H1 (cell line): ENCODE results near the gene P3H2. TPM values are rescaled to one million over a fixed set of nuclear protein-coding genes. Genes with fewer than 3 reads are reported as not detected.

Experiments
- CTCF ChIA-PET: fragments of 300-600 bp; sonication (Branson Sonifier 250); formaldehyde crosslinking; loops from one replicate; lab custom pipeline; 2021; ENCODE audit not compliant: partially characterized antibody; lab: Charles Lee
- POLR2A ChIA-PET: fragments of 300-600 bp; sonication (Branson Sonifier 250); formaldehyde crosslinking; loops from one replicate; lab custom pipeline; 2021; ENCODE audit warnings: inconsistent platforms; ENCODE audit not compliant: partially characterized antibody; lab: Charles Lee
- DNase-seq, 2 experiments: peaks; one replicate each; pipeline versions ENCODE4 v3.0.0 to v3.0.0-alpha.2; 2010 to 2022; ENCODE audit warnings: low spot score in 2 of 2, low read depth in 1 of 2, mixed read lengths in 1 of 2
- FAIRE-seq: peaks from 2 replicates; lab custom pipeline; 2011; peaks lifted over from hg19 to GRCh38; lab: Jason Lieb, UNC
- H2AFZ ChIP-seq: 2 replicates; pipeline ENCODE4 v1.8.1; 2012; ENCODE audit warnings: low read length, inconsistent platforms
- H2AK5ac ChIP-seq: 2 replicates; pipeline ENCODE4 v1.6.1; 2013; ENCODE audit warnings: low read depth, low read length
- H2BK120ac ChIP-seq: replicated peaks from 2 replicates; pipeline ENCODE3; 2013; ENCODE audit warnings: low read depth, low read length, inconsistent platforms
- H2BK12ac ChIP-seq: 2 replicates; pipeline ENCODE4 v1.6.1; 2013; ENCODE audit warnings: low read depth, low read length
- H2BK15ac ChIP-seq: 2 replicates; pipeline ENCODE4 v1.6.1; 2013; ENCODE audit warnings: low read length
- H2BK20ac ChIP-seq: 2 replicates; pipeline ENCODE4 v1.6.1; 2013; ENCODE audit warnings: low read length
- H2BK5ac ChIP-seq: 2 replicates; pipeline ENCODE4 v1.6.1; 2013; ENCODE audit warnings: low read depth, low read length
- H3K14ac ChIP-seq: 2 replicates; pipeline ENCODE4 v1.6.1; 2013; ENCODE audit warnings: inconsistent platforms; ENCODE audit not compliant: insufficient read length
- H3K18ac ChIP-seq: 2 replicates; pipeline ENCODE4 v1.6.1; 2013; ENCODE audit warnings: low read length; ENCODE audit errors: extremely low read depth
- H3K23ac ChIP-seq: 2 replicates; pipeline ENCODE4 v1.6.1; 2013; ENCODE audit warnings: inconsistent platforms; ENCODE audit not compliant: insufficient read length
- H3K23me2 ChIP-seq: 2 replicates; pipeline ENCODE4 v1.6.1; 2013; ENCODE audit warnings: low read depth, low read length
- H3K27ac ChIP-seq: 2 replicates; pipeline ENCODE4 v1.6.1; 2011; ENCODE audit warnings: low read depth, low read length, inconsistent platforms
- H3K27me3 ChIP-seq, 4 experiments: replicated peaks in 1 of 4; 1 replicate in 1 of 4; 2 replicates in 3 of 4; pipeline versions ENCODE4 v1.6.1 to v1.8.1; 2011 to 2013; ENCODE audit warnings: low read length in 3 of 4, mild to moderate bottlenecking in 3 of 4, inconsistent platforms in 2 of 4, mixed read lengths in 2 of 4, moderate library complexity in 1 of 4; ENCODE audit not compliant: control insufficient read depth in 3 of 4, insufficient read depth in 3 of 4; ENCODE audit errors: extremely low read depth in 1 of 4
- H3K36me3 ChIP-seq, 4 experiments: 2 replicates each; pipeline versions ENCODE4 v1.6.1 to v1.8.1; 2011 to 2013; ENCODE audit warnings: mild to moderate bottlenecking in 4 of 4, low read length in 3 of 4, moderate library complexity in 2 of 4, control low read depth in 1 of 4, inconsistent platforms in 1 of 4; ENCODE audit not compliant: insufficient read depth in 4 of 4, control insufficient read depth in 2 of 4
- H3K4ac ChIP-seq: replicated peaks from 2 replicates; pipeline ENCODE3; 2013; ENCODE audit warnings: low read length, low read depth, mixed read lengths, inconsistent platforms; ENCODE audit not compliant: insufficient read length
- H3K4me1 ChIP-seq, 4 experiments: replicated peaks in 1 of 4; 1 replicate in 1 of 4; 2 replicates in 3 of 4; pipeline versions ENCODE4 v1.6.1 to v1.8.1; 2011 to 2013; ENCODE audit warnings: low read length in 3 of 4, inconsistent platforms in 2 of 4, mixed read lengths in 1 of 4; ENCODE audit not compliant: insufficient read depth in 4 of 4, control insufficient read depth in 3 of 4
- H3K4me2 ChIP-seq, 2 experiments: 2 replicates each; pipeline versions ENCODE4 v1.6.1 to v1.8.1; 2011 to 2013; ENCODE audit warnings: low read depth in 2 of 2, low read length in 2 of 2, control low read depth in 1 of 2, inconsistent platforms in 1 of 2, mild to moderate bottlenecking in 1 of 2; ENCODE audit not compliant: insufficient read depth in 1 of 2
- H3K4me3 ChIP-seq, 4 experiments: fragments of 200-600, 300-600 bp in 1 of 4; sonication (generic), shearing (Covaris generic), sonication (Bioruptor Twin) in 1 of 4; 2 replicates each; pipeline versions ENCODE4 v1.5.1 to v1.8.1; 2011 to 2016; ENCODE audit warnings: low read length in 4 of 4, low read depth in 3 of 4, control low read depth in 2 of 4, inconsistent platforms in 2 of 4, mild to moderate bottlenecking in 2 of 4, mixed read lengths in 1 of 4, moderate library complexity in 1 of 4; ENCODE audit not compliant: insufficient read depth in 2 of 4; ENCODE audit errors: extremely low read depth in 1 of 4
- H3K56ac ChIP-seq: replicated peaks from 2 replicates; pipeline ENCODE3; 2013; ENCODE audit warnings: low read depth, mild to moderate bottlenecking, mixed read lengths, low read length, inconsistent platforms; ENCODE audit not compliant: insufficient read length
- H3K79me1 ChIP-seq: 2 replicates; pipeline ENCODE4 v1.6.1; 2013; ENCODE audit warnings: low read depth, low read length, control low read depth
- H3K79me2 ChIP-seq, 2 experiments: 2 replicates each; pipeline versions ENCODE4 v1.6.1 to v1.8.1; 2012 to 2013; ENCODE audit warnings: low read length in 2 of 2, mild to moderate bottlenecking in 2 of 2, inconsistent platforms in 1 of 2; ENCODE audit not compliant: insufficient read depth in 2 of 2, control insufficient read depth in 1 of 2
- H3K9ac ChIP-seq, 4 experiments: replicated peaks in 1 of 4; 1 replicate in 1 of 4; 2 replicates in 3 of 4; pipeline versions ENCODE4 v1.6.1 to v1.8.1; 2011 to 2013; ENCODE audit warnings: low read depth in 3 of 4, low read length in 3 of 4, control low read depth in 2 of 4, mild to moderate bottlenecking in 2 of 4, moderate library complexity in 2 of 4, inconsistent platforms in 1 of 4; ENCODE audit errors: extremely low read depth in 1 of 4
- H3K9me3 ChIP-seq, 2 experiments: 2 replicates each; pipeline versions ENCODE4 v1.6.1 to v1.8.1; 2012 to 2013; ENCODE audit warnings: mild to moderate bottlenecking in 2 of 2, moderate library complexity in 2 of 2, control low read depth in 1 of 2, inconsistent platforms in 1 of 2, low read depth in 1 of 2, low read length in 1 of 2, mixed read lengths in 1 of 2; ENCODE audit not compliant: insufficient read depth in 2 of 2
- H4K20me1 ChIP-seq, 2 experiments: replicated peaks in 1 of 2; 2 replicates each; pipeline versions ENCODE3 to v1.8.1; 2011 to 2013; ENCODE audit warnings: inconsistent platforms in 2 of 2, low read length in 2 of 2, mild to moderate bottlenecking in 1 of 2; ENCODE audit not compliant: insufficient read depth in 2 of 2, control insufficient read depth in 1 of 2
- H4K5ac ChIP-seq: 2 replicates; pipeline ENCODE4 v1.6.1; 2013; ENCODE audit warnings: low read length, low read depth, mixed read lengths, inconsistent platforms; ENCODE audit not compliant: insufficient read length
- H4K8ac ChIP-seq: 2 replicates; pipeline ENCODE4 v1.8.0; 2013; ENCODE audit warnings: mild to moderate bottlenecking, moderate library complexity, low read length, inconsistent platforms; ENCODE audit not compliant: insufficient read depth; ENCODE audit errors: extremely low read depth
- H4K91ac ChIP-seq: replicated peaks from 2 replicates; pipeline ENCODE3; 2013; ENCODE audit warnings: low read length, mixed read lengths, inconsistent platforms; ENCODE audit not compliant: insufficient read length
- FOSL1 ChIP-seq: IDR thresholded peaks from 2 replicates; pipeline ENCODE4 v1.6.1; 2011; ENCODE audit warnings: mild to moderate bottlenecking, low read depth, low read length, moderate library complexity; ENCODE audit not compliant: insufficient read depth
- HDAC2 ChIP-seq, 2 experiments: fragments of 300-600 bp in 1 of 2; sonication (generic) in 1 of 2; IDR thresholded peaks; 2 replicates each; pipeline ENCODE4 v1.6.1; 2011 to 2012; ENCODE audit warnings: low read depth in 2 of 2, low read length in 2 of 2, mild to moderate bottlenecking in 2 of 2, moderate library complexity in 2 of 2, borderline replicate concordance in 1 of 2, inconsistent platforms in 1 of 2
- RNF2 ChIP-seq: fragments of 200-900, 300-1000 bp; sonication (generic); IDR thresholded peaks from 2 replicates; pipeline ENCODE4 v1.7.1; 2016; ENCODE audit warnings: borderline replicate concordance, low read depth, mild to moderate bottlenecking, antibody characterized with exemption, low read length; ENCODE audit not compliant: poor library complexity, severe bottlenecking; ENCODE audit errors: missing control alignments
- WGBS, 2 experiments: shearing (Covaris generic) in 1 of 2; methylation state at CpG; one replicate each; pipeline versions ENCODE4 v1.1.6 to v1.1.7; 2013 to 2015; ENCODE audit warnings: low lambda C conversion rate in 2 of 2, mixed read lengths in 2 of 2, inconsistent platforms in 1 of 2, low coverage in 1 of 2, missing lambda C conversion rate in 1 of 2; ENCODE audit not compliant: insufficient replicate concordance in 2 of 2, insufficient coverage in 1 of 2, insufficient read length in 1 of 2; ENCODE audit errors: extremely low coverage in 1 of 2, missing lambda C conversion rate in 1 of 2; 5-methylcytosine and 5-hydroxymethylcytosine counted together
- polyA plus RNA-seq, 7 experiments: library from polyadenylated mRNA; depleted of rRNA in 3 of 7; stranded (reverse) in 5 of 7; unstranded in 2 of 7; fragments of >200 nt in 5 of 7; fragments of 200-250 nt in 2 of 7; gene quantifications; 1 replicate in 5 of 7; 2 replicates in 1 of 7; 4 replicates in 1 of 7; pipeline versions ENCODE4 v1.2.1 to v1.2.3, GENCODE V29; 2011 to 2013; ENCODE audit warnings: missing spikeins in 2 of 7, mixed read lengths in 2 of 7
- total RNA-seq: library from RNA; stranded (reverse); fragmentation: NEBNext Ultra II Directional; extraction: Animal tissue kit (Norgen Biotek cat#: 25700); gene quantifications from 2 replicates; pipeline ENCODE4 v1.2.1, GENCODE V29; 2021
- TF ChIP-seq, protein P1 (sequence below): IDR thresholded peaks from 2 replicates; pipeline ENCODE4 v1.6.1; 2012; ENCODE audit warnings: inconsistent platforms

Gene P3H2
- total and polyA plus RNA-seq, 2 of the 8 experiments (the other 6 are each of a cell fraction or from before 2014, with no cell fraction given): 40.5 to 60.4 TPM

DNA sequence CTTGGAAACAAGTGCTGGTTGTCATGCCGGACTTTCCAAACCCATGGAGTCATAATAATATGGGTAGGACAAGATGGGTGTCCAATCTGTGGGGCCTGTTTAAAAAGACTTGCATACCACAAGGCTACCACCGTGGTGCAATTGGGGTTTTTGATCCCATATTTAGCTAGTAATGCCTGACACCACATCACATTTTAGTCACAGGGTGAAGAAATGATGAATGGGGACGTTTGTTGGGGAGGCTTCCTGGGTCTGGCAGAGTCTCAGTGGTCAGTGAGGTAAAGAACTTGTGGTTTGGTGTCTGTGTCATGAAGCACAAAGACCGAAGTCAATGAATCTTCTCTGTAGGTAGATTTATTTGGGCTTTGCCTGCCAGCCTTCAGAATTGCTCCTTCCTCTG is 31.0 kb downstream of the P3H2 start:
- Histone ChIP-seq H3K4me1 (peaks cover 2 to 10% (median 8%) of the 10 kb centered on the region in 4 experiments; a peak in 4 of 7 replicates), H2BK20ac (no peak overlapping the region), H2BK12ac (no peak overlapping the region), H3K27ac (no peak overlapping the region), H3K36me3 (no peaks in the 10 kb centered on the region)
- WGBS, 2 experiments: 76% methylated on average over 4 of the region's 4 CpGs; no CpG with 5 or more reads in 1 of the 2 experiments
- TF ChIP-seq, protein P1, sequence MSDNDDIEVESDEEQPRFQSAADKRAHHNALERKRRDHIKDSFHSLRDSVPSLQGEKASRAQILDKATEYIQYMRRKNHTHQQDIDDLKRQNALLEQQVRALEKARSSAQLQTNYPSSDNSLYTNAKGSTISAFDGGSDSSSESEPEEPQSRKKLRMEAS: no peak
- TF ChIP-seq RNF2 (no peak), FOSL1 (no peak), HDAC2 (IDR thresholded peaks at IDR 0.05; ENCODE audit: borderline replicate concordance in 1 of 2, low read depth in 2 of 2, low read length in 2 of 2) (no peak)
- TF ChIP-seq, all 59 proteins: peak for 0
- POLR2A ChIA-PET: no interaction called here
- Histone ChIP-seq H3K9ac (no peak overlapping the region), H3K9me3 (no peaks in the 10 kb centered on the region), H2BK15ac (no peak overlapping the region), H3K56ac (no peak overlapping the region), H4K5ac (no peak overlapping the region), H3K23me2 (no peaks in the 10 kb centered on the region), H2AK5ac (no peak overlapping the region), H4K91ac (no peak overlapping the region), H3K4me3 (no peak overlapping the region), H3K4ac (no peak overlapping the region), H3K79me2 (peaks cover 0 to 64% of the 10 kb centered on the region in 2 experiments; a peak in 2 of 4 replicates), H2AFZ (no peak overlapping the region), H3K18ac (no peak overlapping the region), H3K4me2 (no peak overlapping the region), H3K79me1 (no peaks in the 10 kb centered on the region; the same call in 1 of the 2 replicates), H3K14ac (no peak overlapping the region), H2BK5ac (no peak overlapping the region), H2BK120ac (no peak overlapping the region), H4K8ac (no peak overlapping the region), H3K23ac (no peak overlapping the region), H4K20me1 (peaks cover 0 to 2% of the 10 kb centered on the region in 2 experiments), H3K27me3 (no peaks in the 10 kb centered on the region)
- DNase-seq: no peak
- CTCF ChIA-PET: no interaction called here
- no peak for FAIRE-seq
